K562 (cell line): ENCODE measurements around the gene SNRNP70. TPM values are rescaled to one million over a fixed set of nuclear protein-coding genes. Genes with fewer than 3 reads are reported as not detected.

ENCODE experiments used
- ATAC-seq: fragments of 200-7000 bp; cut with Tn5 transposase; 3 replicates; pipeline ENCODE4 v1.9.1; 2020; ENCODE audit warnings: moderate library complexity
- BruUV-seq: library from RNA; stranded (reverse); fragments of 400-500 nt; replicated peaks from 2 replicates; lab custom pipeline; 2021; lab: Mats Ljungman, UMichigan
- CTCF ChIA-PET: fragments of 300-600 bp; formaldehyde crosslinking; extraction: SDS; loops from one replicate; lab custom pipeline; 2021; ENCODE audit warnings: low intra/inter-chr PET ratio; lab: Yijun Ruan, JAX
- POLR2A ChIA-PET: fragments of 300-600, 350-650 bp; sonication (Branson Sonifier 250); formaldehyde crosslinking; extraction: SDS; loops from one replicate; lab custom pipeline; 2021; ENCODE audit warnings: antibody characterized with exemption, inconsistent platforms; lab: Yijun Ruan, JAX
- DNase-seq, 4 experiments: peaks; one replicate each; pipeline versions ENCODE4 v3.0.0 to v3.0.0-alpha.2; 2011 to 2018; ENCODE audit warnings: low spot score in 3 of 4, mixed read lengths in 3 of 4; ENCODE audit errors: extremely low read depth in 1 of 4
- FAIRE-seq: peaks from 2 replicates; lab custom pipeline; 2011; peaks lifted over from hg19 to GRCh38; lab: Jason Lieb, UNC
- H2AFZ ChIP-seq: 2 replicates; pipeline ENCODE4 v1.6.0; 2011; ENCODE audit warnings: low read depth, low read length, control low read depth, inconsistent platforms
- H3K27ac ChIP-seq: fragments of 200-600 bp; 3 replicates; pipeline ENCODE4 v1.8.0; 2011; ENCODE audit warnings: low read depth, mild to moderate bottlenecking, control low read depth, inconsistent platforms, low read length, moderate library complexity, mixed read lengths; ENCODE audit errors: extremely low read depth
- H3K27me3 ChIP-seq, 2 experiments: fragments of 300-600 bp in 1 of 2; 2 replicates in 1 of 2; 3 replicates in 1 of 2; pipeline versions ENCODE4 v1.6.0 to v1.8.0; 2011; ENCODE audit warnings: inconsistent platforms in 2 of 2, low read length in 2 of 2, mild to moderate bottlenecking in 1 of 2, mixed read lengths in 1 of 2, moderate library complexity in 1 of 2; ENCODE audit not compliant: control insufficient read depth in 2 of 2, insufficient read depth in 2 of 2
- H3K36me3 ChIP-seq: fragments of 300-600 bp; 3 replicates; pipeline ENCODE4 v1.8.0; 2011; ENCODE audit warnings: mild to moderate bottlenecking, low read length, inconsistent platforms; ENCODE audit not compliant: control insufficient read depth, insufficient read depth
- H3K4me1 ChIP-seq, 2 experiments: fragments of 200-600 bp in 1 of 2; replicated peaks in 1 of 2; 2 replicates in 1 of 2; 3 replicates in 1 of 2; pipeline versions ENCODE4 v1.5.1 to v1.8.0; 2011; ENCODE audit warnings: inconsistent platforms in 2 of 2, low read length in 2 of 2, mild to moderate bottlenecking in 1 of 2, mixed read lengths in 1 of 2, moderate library complexity in 1 of 2; ENCODE audit not compliant: control insufficient read depth in 2 of 2, insufficient read depth in 2 of 2
- H3K4me2 ChIP-seq: 2 replicates; pipeline ENCODE4 v1.6.1; 2011; ENCODE audit warnings: low read length, control low read depth, inconsistent platforms, mixed read lengths; ENCODE audit not compliant: insufficient read depth
- H3K4me3 ChIP-seq: fragments of 200-600 bp; sonication (generic), shearing (Covaris generic); 2 replicates; pipeline ENCODE4 v1.5.1; 2016; ENCODE audit warnings: control low read depth, inconsistent platforms
- H3K79me2 ChIP-seq: fragments of 200-600 bp; 3 replicates; pipeline ENCODE4 v1.8.0; 2011; ENCODE audit warnings: low read length, inconsistent platforms; ENCODE audit not compliant: control insufficient read depth, insufficient read depth
- H3K9ac ChIP-seq, 2 experiments: 2 replicates each; pipeline versions ENCODE4 v1.6.0 to v1.6.1; 2011; ENCODE audit warnings: low read depth in 2 of 2, low read length in 2 of 2, control low read depth in 1 of 2, inconsistent platforms in 1 of 2, mild to moderate bottlenecking in 1 of 2, mixed read lengths in 1 of 2; ENCODE audit not compliant: insufficient read depth in 1 of 2
- H3K9me1 ChIP-seq: one replicate; pipeline ENCODE4 v1.6.0; 2011; ENCODE audit warnings: inconsistent platforms, mild to moderate bottlenecking, low read length, moderate library complexity; ENCODE audit not compliant: control insufficient read depth, insufficient read depth
- H3K9me3 ChIP-seq: replicated peaks from 2 replicates; pipeline ENCODE4 v1.5.1; 2011; ENCODE audit warnings: low read depth, low read length, inconsistent platforms; ENCODE audit not compliant: control insufficient read depth, insufficient read depth
- H4K20me1 ChIP-seq: replicated peaks from 2 replicates; pipeline ENCODE4 v1.6.1; 2011; ENCODE audit warnings: low read length, inconsistent platforms, mixed read lengths; ENCODE audit not compliant: control insufficient read depth, insufficient read depth
- ARID1B ChIP-seq: fragments of 450-650 bp; IDR thresholded peaks from 2 replicates; pipeline ENCODE4 v1.6.1; 2016; ENCODE audit warnings: antibody characterized with exemption, mild to moderate bottlenecking, inconsistent platforms
- CAMTA2 ChIP-seq: fragments of 250-450 bp; sonication (Bioruptor Pico); conservative IDR thresholded peaks from 2 replicates; pipeline ENCODE4 v1.5.1; 2022
- CBFA2T2 ChIP-seq: fragments of 450-650 bp; conservative IDR thresholded peaks from 2 replicates; pipeline ENCODE4 v1.6.1; 2017; ENCODE audit warnings: mild to moderate bottlenecking
- CEBPB ChIP-seq: fragments of 450-650 bp; IDR thresholded peaks from 2 replicates; pipeline ENCODE4 v1.6.1; 2016; ENCODE audit warnings: missing genetic modification characterization, missing compliant biosample characterization
- IRF1 ChIP-seq: sonication (generic); formaldehyde crosslinking; IDR thresholded peaks from 2 replicates; pipeline ENCODE4 v1.8.0; 2022; ENCODE audit warnings: missing genetic modification reagents, mild to moderate bottlenecking, borderline replicate concordance
- NR4A1 ChIP-seq, 2 experiments: fragments of 250-450 bp in 1 of 2; fragments of 450-650 bp in 1 of 2; sonication (Bioruptor Pico) in 1 of 2; IDR thresholded peaks; 2 replicates each; pipeline versions ENCODE4 v1.4.0 to v1.6.1; 2016 to 2020; ENCODE audit warnings: mild to moderate bottlenecking in 2 of 2, missing compliant biosample characterization in 1 of 2, missing genetic modification characterization in 1 of 2, moderate library complexity in 1 of 2
- PRDM10 ChIP-seq: fragments of 450-650 bp; IDR thresholded peaks from 2 replicates; pipeline ENCODE4 v1.6.1; 2018; ENCODE audit not compliant: partially characterized antibody
- RAD51 ChIP-seq: fragments of 450-650 bp; IDR thresholded peaks from 2 replicates; pipeline ENCODE4 v1.7.1; 2016; ENCODE audit warnings: low read depth, mild to moderate bottlenecking, borderline replicate concordance
- ZNF133 ChIP-seq: fragments of 250-450 bp; sonication (Bioruptor Pico); IDR thresholded peaks from 2 replicates; pipeline ENCODE4 v1.4.0; 2020; ENCODE audit warnings: mild to moderate bottlenecking
- ZNF324 ChIP-seq: fragments of 250-450 bp; sonication (Bioruptor Pico); IDR thresholded peaks from 2 replicates; pipeline ENCODE4 v1.4.0; 2020; ENCODE audit warnings: mild to moderate bottlenecking
- WGBS: fragments of 100-300 bp; shearing (Covaris generic); methylation state at CpG from one replicate; pipeline ENCODE4 v1.1.6; 2016; ENCODE audit warnings: low coverage, mixed read lengths; ENCODE audit not compliant: insufficient coverage; ENCODE audit errors: missing lambda C conversion rate; 5-methylcytosine and 5-hydroxymethylcytosine counted together
- in situ Hi-C: fragments of 300-500 bp; cut with MboI; formaldehyde crosslinking; loops from 4 replicates; pipeline ENCODE4 v1.15.0; 2018; ENCODE audit warnings: inconsistent platforms, mixed read lengths
- intact Hi-C: fragments of 100-400 bp; cut with micrococcal nuclease; formaldehyde crosslinking; loops from 2 replicates; pipeline ENCODE4 v1.14.2; 2022
- polyA plus RNA-seq, 8 experiments: library from polyadenylated mRNA; depleted of rRNA in 4 of 8; stranded (reverse) in 5 of 8; unstranded in 3 of 8; fragments of >200 nt; fragmentation: Nextera tagmentation in 2 of 8; fragmentation: Illumina TruSeq in 1 of 8; extraction: Ambion mirVana in 2 of 8; extraction: Trizol in 1 of 8; gene quantifications; 2 replicates each; pipeline versions ENCODE4 v1.2.1 to v1.2.3, GENCODE V29; 2011 to 2014; ENCODE audit warnings: inconsistent platforms in 1 of 8, missing spikeins in 1 of 8
- total RNA-seq, 7 experiments: library from RNA; depleted of rRNA in 6 of 7; stranded (reverse); fragments of >200 nt in 6 of 7; fragmentation: Illumina TruSeq in 2 of 7; extraction: Trizol in 2 of 7; gene quantifications; 2 replicates each; pipeline versions ENCODE4 v1.2.1 to v1.2.3, GENCODE V29; 2011 to 2021; ENCODE audit warnings: low replicate concordance in 1 of 7

SNRNP70 gene
- total and polyA plus RNA-seq, 9 of the 15 experiments (the other 6 are each of a cell fraction or from before 2014, with no cell fraction given): 2.8 to 496 (median 136) TPM

- Histone ChIP-seq H3K4me1 (peaks cover 5 to 19% of the 10 kb centered on the region in 2 experiments; a peak in 4 of 5 replicates), H3K27ac (no peak overlapping the region), H3K36me3 (no peaks in the 10 kb centered on the region), H3K79me2 (peaks cover 6% of the 10 kb centered on the region), H4K20me1 (no peaks in the 10 kb centered on the region; the same call in 1 of the 2 replicates), H3K9ac (no peak overlapping the region), H3K4me3 (no peak overlapping the region), H3K4me2 (no peak overlapping the region), H3K27me3 (no peaks in the 10 kb centered on the region), H3K9me3 (no peaks in the 10 kb centered on the region), H3K9me1 (no peaks in the 10 kb centered on the region), H2AFZ (no peak overlapping the region)
- ChIA-PET POLR2A (no interaction called here), CTCF (no interaction called here)
- TF ChIP-seq RAD51 (no peak), CEBPB (tag) (0 out of 2 replicates have a peak, but pooled peaks have one; percentile 6)
- in situ Hi-C loops (no loop called here), intact Hi-C loops (no loop called here)
- no TSS peak for BruUV-seq
- DNase-seq: no peak
- WGBS: 65% methylated on average over 4 of the region's 4 CpGs
- no peak for ATAC-seq
- FAIRE-seq: no peak
These were observed 4.9 kb upstream of the SNRNP70 start for GRCh38 chr19:49080392-49080791.

DNA sequence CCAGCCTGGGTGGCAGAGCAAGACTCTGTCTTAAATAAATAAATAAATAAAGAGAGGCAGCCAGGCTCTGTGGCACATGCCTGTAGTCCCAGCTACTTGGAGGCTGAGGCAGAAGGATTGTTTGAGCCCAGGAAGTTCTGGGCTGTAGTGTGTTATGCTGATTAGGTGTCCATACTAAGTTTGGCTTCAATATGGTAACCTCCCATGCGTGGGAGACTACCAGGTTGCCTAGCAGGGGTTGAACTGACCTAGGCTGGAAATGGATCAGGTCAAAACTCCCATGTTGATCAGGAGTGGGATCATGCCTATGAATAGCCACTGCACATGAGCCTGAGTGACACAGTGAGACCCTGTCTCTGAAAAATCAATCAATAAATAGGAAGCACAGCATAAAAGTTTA, 4.0 kb upstream of the SNRNP70 start:
- ChIA-PET CTCF (no interaction called here), POLR2A (interaction anchor here (0.5 to 0.9 kb wide), 2 partner anchors 9 to 14 kb away, joined by 3 read pairs; no protein-coding TSS in a partner anchor)
- Histone ChIP-seq H3K36me3 (peaks cover 1% of the 10 kb centered on the region; the same call in 2 of the 3 replicates), H3K4me1 (peaks cover 5 to 23% of the 10 kb centered on the region in 2 experiments; a peak in 4 of 5 replicates), H3K9ac (no peak overlapping the region), H3K27ac (no peak overlapping the region), H3K79me2 (peaks cover 15% of the 10 kb centered on the region), H3K9me1 (no peaks in the 10 kb centered on the region), H3K27me3 (no peaks in the 10 kb centered on the region), H3K4me2 (no peak overlapping the region), H3K4me3 (no peak overlapping the region), H3K9me3 (no peaks in the 10 kb centered on the region), H4K20me1 (peaks cover 5% of the 10 kb centered on the region), H2AFZ (peak overlapping the region; percentile 64; the same call in 1 of the 2 replicates)
- DNase-seq: peak in 1 of 4 experiments; percentile 45
- intact Hi-C loops: no loop called here
- BruUV-seq: no TSS peak
- in situ Hi-C loops: no loop called here
- peak; percentile 69 for FAIRE-seq
- no peak for ATAC-seq
- WGBS: 26% methylated on average over 1 of the region's 1 CpG
- no peak for TF ChIP-seq IRF1 (CRISPR knock-in tag)
- TF ChIP-seq ZNF324: peak; percentile 41; the same call in 1 of the 2 replicates
- no peak for TF ChIP-seq ZNF133 (CRISPR knock-in tag)
- TF ChIP-seq CBFA2T2: 0 out of 2 replicates have a peak, but pooled peaks have one; percentile 35
- TF ChIP-seq PRDM10: peak; percentile 33
- no peak for TF ChIP-seq CAMTA2 (CRISPR knock-in tag)
- TF ChIP-seq NR4A1 (CRISPR knock-in tag; IDR thresholded peaks at IDR 0.05): no peak
- TF ChIP-seq NR4A1 (tag; IDR thresholded peaks at IDR 0.05): no peak
- TF ChIP-seq ARID1B: peak; percentile 30; the same call in 1 of the 2 replicates
